Mesenchymal stem cell (in vitro differentiated cells and primary cell): ENCODE data around the gene TAF13. TPM values are rescaled to one million over a fixed set of nuclear protein-coding genes. Genes with fewer than 3 reads are reported as not detected.
"Not testable (repeated sequence)": the region's sequence is repeated elsewhere in the genome, so short reads cannot be mapped to it uniquely, and the experiment has no call there.

ENCODE experiments used
- DNase-seq: peaks from one replicate; pipeline ENCODE4 v3.0.0-alpha.2; 2013
- H2AFZ ChIP-seq: one replicate; pipeline ENCODE4 v1.6.1; 2013; ENCODE audit warnings: low read depth, mild to moderate bottlenecking, control low read depth, inconsistent platforms, low read length, moderate library complexity
- H2AK5ac ChIP-seq: 2 replicates; pipeline ENCODE4 v1.6.1; 2013; ENCODE audit warnings: low read length, moderate library complexity, mild to moderate bottlenecking, inconsistent platforms; ENCODE audit not compliant: severe bottlenecking
- H2BK120ac ChIP-seq: one replicate; pipeline ENCODE4 v1.6.1; 2013; ENCODE audit warnings: low read depth, mild to moderate bottlenecking, inconsistent platforms, low read length, moderate library complexity
- H2BK12ac ChIP-seq, 2 experiments: one replicate each; pipeline ENCODE4 v1.6.1; 2013; ENCODE audit warnings: inconsistent platforms in 2 of 2, low read length in 2 of 2, mild to moderate bottlenecking in 2 of 2, moderate library complexity in 2 of 2, control low read depth in 1 of 2
- H2BK15ac ChIP-seq: one replicate; pipeline ENCODE4 v1.6.1; 2013; ENCODE audit warnings: mild to moderate bottlenecking, low read depth, inconsistent platforms; ENCODE audit not compliant: poor library complexity, severe bottlenecking
- H2BK5ac ChIP-seq: 2 replicates; pipeline ENCODE4 v1.6.1; 2013; ENCODE audit warnings: low read depth, mild to moderate bottlenecking, low read length, control low read depth, inconsistent platforms; ENCODE audit not compliant: poor library complexity, severe bottlenecking
- H3K14ac ChIP-seq, 2 experiments: one replicate each; pipeline ENCODE4 v1.6.1; 2013; ENCODE audit warnings: inconsistent platforms in 2 of 2, low read length in 2 of 2, control low read depth in 1 of 2, mild to moderate bottlenecking in 1 of 2, moderate library complexity in 1 of 2
- H3K18ac ChIP-seq, 2 experiments: one replicate each; pipeline ENCODE4 v1.6.1; 2013; ENCODE audit warnings: inconsistent platforms in 2 of 2, low read length in 2 of 2, control low read depth in 1 of 2, low read depth in 1 of 2, mild to moderate bottlenecking in 1 of 2
- H3K23ac ChIP-seq, 2 experiments: one replicate each; pipeline ENCODE4 v1.6.1; 2013; ENCODE audit warnings: inconsistent platforms in 2 of 2, low read length in 2 of 2, mild to moderate bottlenecking in 2 of 2, moderate library complexity in 2 of 2, control low read depth in 1 of 2
- H3K27ac ChIP-seq: 2 replicates; pipeline ENCODE4 v1.5.1; 2013; ENCODE audit warnings: mild to moderate bottlenecking, moderate library complexity, low read length, control low read depth, inconsistent platforms; ENCODE audit not compliant: poor library complexity, severe bottlenecking
- H3K27me3 ChIP-seq, 2 experiments: 2 replicates each; pipeline versions ENCODE4 v1.6.1 to v1.7.0; 2013; ENCODE audit warnings: low read length in 2 of 2, mild to moderate bottlenecking in 2 of 2, moderate library complexity in 2 of 2, control low read depth in 1 of 2, inconsistent platforms in 1 of 2; ENCODE audit not compliant: control insufficient read depth in 1 of 2, insufficient read depth in 1 of 2
- H3K36me3 ChIP-seq, 2 experiments: 2 replicates each; pipeline versions ENCODE4 v1.6.1 to v1.7.0; 2013; ENCODE audit warnings: low read length in 2 of 2, control low read depth in 1 of 2, inconsistent platforms in 1 of 2, low read depth in 1 of 2, mild to moderate bottlenecking in 1 of 2; ENCODE audit not compliant: insufficient read depth in 2 of 2, control insufficient read depth in 1 of 2
- H3K4ac ChIP-seq, 2 experiments: one replicate each; pipeline ENCODE4 v1.6.1; 2013; ENCODE audit warnings: inconsistent platforms in 2 of 2, low read length in 2 of 2, mild to moderate bottlenecking in 2 of 2, moderate library complexity in 2 of 2, control low read depth in 1 of 2, low read depth in 1 of 2
- H3K4me1 ChIP-seq: 2 replicates; pipeline ENCODE4 v1.6.1; 2013; ENCODE audit warnings: low read depth, low read length, control low read depth; ENCODE audit not compliant: control insufficient read depth, insufficient read depth
- H3K4me2 ChIP-seq: 2 replicates; pipeline ENCODE4 v1.6.1; 2013; ENCODE audit warnings: low read length, mild to moderate bottlenecking, inconsistent platforms; ENCODE audit not compliant: poor library complexity, severe bottlenecking
- H3K4me3 ChIP-seq, 2 experiments: 2 replicates each; pipeline versions ENCODE4 v1.5.1 to v1.7.0; 2013; ENCODE audit warnings: low read length in 2 of 2, mild to moderate bottlenecking in 2 of 2, control low read depth in 1 of 2, low read depth in 1 of 2; ENCODE audit not compliant: insufficient read depth in 1 of 2
- H3K79me1 ChIP-seq: replicated peaks from 2 replicates; pipeline ENCODE4 v1.6.1; 2013; ENCODE audit warnings: mild to moderate bottlenecking, control low read depth, low read length, inconsistent platforms; ENCODE audit not compliant: poor library complexity, severe bottlenecking
- H3K9ac ChIP-seq: 2 replicates; pipeline ENCODE4 v1.7.0; 2013; ENCODE audit warnings: mild to moderate bottlenecking, low read length, moderate library complexity
- H3K9me3 ChIP-seq: 2 replicates; pipeline ENCODE4 v1.7.0; 2013; ENCODE audit warnings: mild to moderate bottlenecking, low read length; ENCODE audit not compliant: control insufficient read depth
- H4K8ac ChIP-seq: one replicate; pipeline ENCODE4 v1.6.1; 2013; ENCODE audit warnings: inconsistent platforms, mild to moderate bottlenecking, low read length, moderate library complexity
- H4K91ac ChIP-seq: one replicate; pipeline ENCODE4 v1.6.1; 2013; ENCODE audit warnings: mild to moderate bottlenecking, low read length, inconsistent platforms
- WGBS: methylation state at CpG from one replicate; pipeline ENCODE4 v1.1.7; 2013; ENCODE audit warnings: mixed read lengths; 5-methylcytosine and 5-hydroxymethylcytosine counted together
- small RNA-seq: library from polyadenylated mRNA; stranded (forward); fragments of <200 nt; extraction: miRNeasy Mini kit (QIAGEN cat#:217004); gene quantifications from one replicate; pipeline ENCODE3, GENCODE V24; 2013; ENCODE audit warnings: low read depth

Gene TAF13

GRCh38 chr1:109017719-109018118 lies 58.1 kb downstream of the TAF13 start:
- H2AK5ac ChIP-seq, H2AFZ ChIP-seq, H3K27me3 ChIP-seq, H3K4me1 ChIP-seq, H3K14ac ChIP-seq, H3K4me3 ChIP-seq, H2BK15ac ChIP-seq, H2BK5ac ChIP-seq, H4K91ac ChIP-seq, H3K9ac ChIP-seq, H2BK12ac ChIP-seq, H2BK120ac ChIP-seq, H3K27ac ChIP-seq, H3K4me2 ChIP-seq, DNase-seq, H3K4ac ChIP-seq, H3K23ac ChIP-seq, H4K8ac ChIP-seq, H3K9me3 ChIP-seq, H3K18ac ChIP-seq: not testable (repeated sequence)
- 100% methylated on average over 5 of the region's 6 CpGs for WGBS
- H3K36me3 ChIP-seq: peaks cover 18 to 58% of the 10 kb centered on the region in 2 experiments
- H3K79me1 ChIP-seq: peaks cover 23% of the 10 kb centered on the region

DNA sequence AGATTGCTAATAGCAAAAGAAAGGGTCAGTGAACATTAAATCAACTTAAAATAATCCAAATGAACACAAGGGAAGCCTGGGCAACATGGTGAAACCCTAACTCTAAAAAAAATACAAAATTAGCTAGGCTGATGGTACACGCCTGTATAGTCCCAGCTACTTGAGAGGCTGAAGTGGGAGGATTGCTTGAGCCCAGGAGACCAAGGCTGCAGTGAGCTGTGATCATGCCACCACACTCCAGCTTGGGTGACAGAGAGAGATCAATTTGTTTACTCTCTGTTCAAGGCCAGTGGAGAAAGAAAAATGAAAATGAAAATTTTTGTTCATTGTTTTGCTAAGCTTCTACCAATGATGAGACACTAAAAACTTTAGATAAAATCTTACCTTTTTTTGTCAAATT lies 58.7 kb downstream of the TAF13 start:
- H3K4me2 ChIP-seq: no peak overlapping the region

More for the DNA sequence above, 58.7 kb downstream of the TAF13 start:
- Histone ChIP-seq H4K8ac (no peak overlapping the region), H3K9ac (no peak overlapping the region), H3K9me3 (no peaks in the 10 kb centered on the region), H3K79me1 (peaks cover 23% of the 10 kb centered on the region), H3K14ac (no peak overlapping the region), H3K4me3 (no peak overlapping the region), H3K18ac (no peak overlapping the region), H3K36me3 (peaks cover 18 to 59% of the 10 kb centered on the region in 2 experiments), H4K91ac (no peak overlapping the region), H2AK5ac (no peak overlapping the region), H2BK12ac (no peak overlapping the region), H2BK120ac (no peak overlapping the region), H3K27me3 (no peaks in the 10 kb centered on the region), H3K4ac (no peak overlapping the region), H2AFZ (no peak overlapping the region), H3K27ac (no peak overlapping the region), H2BK5ac (no peak overlapping the region), H3K4me1 (no peaks in the 10 kb centered on the region), H3K23ac (no peak overlapping the region), H2BK15ac (no peak overlapping the region)
- no peak for DNase-seq
- 91% methylated on average over 1 of the region's 1 CpG for WGBS

Small RNA genes lying within 50 kb of the gene (small RNA-seq; reads per million reads assigned to genes)
- gene AL356488.2: not detected
- gene BX679664.1: not detected
